SK-N-SH (cell line): ENCODE results near the gene ABCB9. TPM values are rescaled to one million over a fixed set of nuclear protein-coding genes. Genes with fewer than 3 reads are reported as not detected.

ENCODE experiments used
- ELF1 ChIP-seq: IDR thresholded peaks from 2 replicates; pipeline ENCODE4 v1.4.0; 2012
- GABPA ChIP-seq: IDR thresholded peaks from 2 replicates; pipeline ENCODE4 v1.4.0; 2012; ENCODE audit warnings: low read depth, mild to moderate bottlenecking
- MXI1 ChIP-seq: IDR thresholded peaks from 2 replicates; pipeline ENCODE4 v1.6.1; 2012; ENCODE audit warnings: mild to moderate bottlenecking, low read depth, low read length, improper control_type of control experiment
- SMC3 ChIP-seq: IDR thresholded peaks from 2 replicates; pipeline ENCODE4 v1.6.1; 2012; ENCODE audit warnings: low read depth, low read length, improper control_type of control experiment
- polyA plus RNA-seq, 3 experiments: library from polyadenylated mRNA; depleted of rRNA; stranded (reverse); fragments of >200 nt; gene quantifications; 2 replicates each; pipeline ENCODE4 v1.2.3, GENCODE V29; 2012
- small RNA-seq, 7 experiments: library from RNA; depleted of rRNA; stranded (forward); fragments of <200 nt; gene quantifications; one replicate each; pipeline ENCODE3, GENCODE V24; 2012
- TF ChIP-seq, protein P1 (sequence below): IDR thresholded peaks from 2 replicates; pipeline ENCODE4 v1.4.0; 2012; ENCODE audit warnings: low read depth, borderline replicate concordance

Gene ABCB9
- polyA plus RNA-seq, 1 of the 3 experiments (the other 2 are of a cell fraction), result 6.2 TPM

DNA sequence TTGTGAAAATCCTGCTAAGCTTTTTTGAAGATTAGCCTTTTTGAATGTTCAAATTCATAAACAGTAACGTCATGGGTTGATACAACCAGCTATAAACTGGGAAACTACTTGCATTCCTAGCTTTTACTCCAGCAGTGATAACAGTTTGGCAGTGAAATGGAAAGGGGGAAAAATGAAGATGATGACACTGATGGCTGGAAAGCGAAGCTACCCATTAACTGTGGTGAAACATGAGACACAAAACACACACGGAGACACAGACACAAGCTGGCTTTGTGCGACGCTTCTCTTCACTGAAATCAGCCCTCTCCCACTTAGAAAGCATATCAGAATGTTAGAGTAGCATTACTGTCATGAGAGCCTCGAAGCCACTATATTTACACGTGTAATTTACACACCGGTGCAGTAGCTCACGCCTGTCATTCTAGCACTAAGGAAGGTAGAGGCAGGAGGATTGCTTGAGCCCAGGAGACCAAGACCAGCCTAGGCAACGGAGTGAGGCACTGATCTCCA, 86.1 kb downstream of the ABCB9 start (continued):
- TF ChIP-seq, protein P1, sequence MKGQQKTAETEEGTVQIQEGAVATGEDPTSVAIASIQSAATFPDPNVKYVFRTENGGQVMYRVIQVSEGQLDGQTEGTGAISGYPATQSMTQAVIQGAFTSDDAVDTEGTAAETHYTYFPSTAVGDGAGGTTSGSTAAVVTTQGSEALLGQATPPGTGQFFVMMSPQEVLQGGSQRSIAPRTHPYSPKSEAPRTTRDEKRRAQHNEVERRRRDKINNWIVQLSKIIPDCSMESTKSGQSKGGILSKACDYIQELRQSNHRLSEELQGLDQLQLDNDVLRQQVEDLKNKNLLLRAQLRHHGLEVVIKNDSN, result no peak
- no peak for TF ChIP-seq SMC3
- TF ChIP-seq ELF1, result no peak
- TF ChIP-seq GABPA, result no peak
- TF ChIP-seq MXI1, result no peak

Small RNAs within 50 kb of the gene (small RNA-seq; reads per million reads assigned to genes)
- gene ARL6IP4 (0 reads per million in 7 experiments), gene MIR4304 (0 reads per million in 7 experiments)

Other genes starting within 250 kb of the ABCB9 start
- not detected in 2 replicates for gene HCAR3, start 249.7 kb downstream of the ABCB9 start, polyA plus RNA-seq (2012; rRNA removed)
- not detected in 2 replicates for gene HCAR1, start 235.6 kb downstream of the ABCB9 start, polyA plus RNA-seq (2012; rRNA removed)
- gene DENR, start 213.6 kb downstream of the ABCB9 start, polyA plus RNA-seq (2012; rRNA removed), result 19.6 and 23.2 TPM in 2 replicates
- gene CCDC62, start 191.9 kb downstream of the ABCB9 start, polyA plus RNA-seq (2012; rRNA removed), result 0.12 and 0.21 TPM in 2 replicates
- 20.6 and 21.1 TPM in 2 replicates for gene HIP1R, start 131.0 kb downstream of the ABCB9 start, polyA plus RNA-seq (2012; rRNA removed)
- gene VPS37B, start 70.3 kb downstream of the ABCB9 start, polyA plus RNA-seq (2012; rRNA removed), result 20.9 and 41.1 TPM in 2 replicates
- gene OGFOD2, start 8.8 kb upstream of the ABCB9 start, polyA plus RNA-seq (2012; rRNA removed), result 22.0 and 25.6 TPM in 2 replicates
- gene ARL6IP4, start 14.2 kb upstream of the ABCB9 start, polyA plus RNA-seq (2012; rRNA removed), result 321 and 370 TPM in 2 replicates
- gene PITPNM2, start 184.6 kb upstream of the ABCB9 start, polyA plus RNA-seq (2012; rRNA removed), result 2.6 and 3.7 TPM in 2 replicates